ENCODE results near the gene SGCA. TPM values are rescaled to one million over a fixed set of nuclear protein-coding genes. Genes with fewer than 3 reads are reported as not detected.
A peak's percentile ranks its signal among the peaks of the same experiment; 100 is the strongest.

Gene SGCA
- total RNA-seq, 2 donors from 2014 or later = 0.51 to 2.6 TPM

- no peaks in the 10 kb centered on the region for H3K36me3 ChIP-seq (ENCODE audit: control insufficient read depth, insufficient read depth, low read length)
- peak within 1 kb of the TSS; percentile 68 for H3K4me3 Mint-ChIP-seq
- H3K27ac ChIP-seq (ENCODE audit: low read depth, low read length) = peak within 1 kb of the TSS; percentile 73
- peaks cover 5% of the 10 kb centered on the region for H3K27me3 Mint-ChIP-seq (ENCODE audit: insufficient read depth)
- no peaks in the 10 kb centered on the region for H3K27me3 ChIP-seq (ENCODE audit: control insufficient read depth, insufficient read depth, low read length, poor library complexity, severe bottlenecking)
- WGBS, 2 experiments (ENCODE audit: insufficient coverage in 1 of 2, insufficient read length in 1 of 2) = 0 to 1% methylated on average over 18 to 69 of the region's 69 CpGs
- no peak for DNase-seq
- peaks cover 21% of the 10 kb centered on the region for H3K4me1 Mint-ChIP-seq
- no peaks in the 10 kb centered on the region for H3K36me3 Mint-ChIP-seq (ENCODE audit: low read depth)
- peak within 1 kb of the TSS; percentile 91 for H3K27ac Mint-ChIP-seq
- H3K9me3 Mint-ChIP-seq = no peaks in the 10 kb centered on the region
- TF ChIP-seq, protein P1, sequence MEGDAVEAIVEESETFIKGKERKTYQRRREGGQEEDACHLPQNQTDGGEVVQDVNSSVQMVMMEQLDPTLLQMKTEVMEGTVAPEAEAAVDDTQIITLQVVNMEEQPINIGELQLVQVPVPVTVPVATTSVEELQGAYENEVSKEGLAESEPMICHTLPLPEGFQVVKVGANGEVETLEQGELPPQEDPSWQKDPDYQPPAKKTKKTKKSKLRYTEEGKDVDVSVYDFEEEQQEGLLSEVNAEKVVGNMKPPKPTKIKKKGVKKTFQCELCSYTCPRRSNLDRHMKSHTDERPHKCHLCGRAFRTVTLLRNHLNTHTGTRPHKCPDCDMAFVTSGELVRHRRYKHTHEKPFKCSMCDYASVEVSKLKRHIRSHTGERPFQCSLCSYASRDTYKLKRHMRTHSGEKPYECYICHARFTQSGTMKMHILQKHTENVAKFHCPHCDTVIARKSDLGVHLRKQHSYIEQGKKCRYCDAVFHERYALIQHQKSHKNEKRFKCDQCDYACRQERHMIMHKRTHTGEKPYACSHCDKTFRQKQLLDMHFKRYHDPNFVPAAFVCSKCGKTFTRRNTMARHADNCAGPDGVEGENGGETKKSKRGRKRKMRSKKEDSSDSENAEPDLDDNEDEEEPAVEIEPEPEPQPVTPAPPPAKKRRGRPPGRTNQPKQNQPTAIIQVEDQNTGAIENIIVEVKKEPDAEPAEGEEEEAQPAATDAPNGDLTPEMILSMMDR (conservative IDR thresholded peaks at IDR 0.05) = no peak
- H3K4me1 ChIP-seq (ENCODE audit: control insufficient read depth, insufficient read depth, low read length) = peaks cover 13% of the 10 kb centered on the region
- H3K9ac ChIP-seq (ENCODE audit: extremely low read depth, low read length, poor library complexity, severe bottlenecking) = peak within 1 kb of the TSS; percentile 44
- H3K9me3 ChIP-seq (ENCODE audit: control insufficient read depth, low read length) = no peaks in the 10 kb centered on the region
- peak within 1 kb of the TSS; percentile 92 for H3K4me3 ChIP-seq (ENCODE audit: low read length)
Measured at GRCh38 chr17:50150354-50151040, 15.3 kb upstream of the SGCA start, which contains the start of gene PPP1R9B. Gene PPP1R9B, minus strand, starts transcription at chr17:50150677. Its CDS starts 164 bp downstream, at chr17:50150513.

DNA sequence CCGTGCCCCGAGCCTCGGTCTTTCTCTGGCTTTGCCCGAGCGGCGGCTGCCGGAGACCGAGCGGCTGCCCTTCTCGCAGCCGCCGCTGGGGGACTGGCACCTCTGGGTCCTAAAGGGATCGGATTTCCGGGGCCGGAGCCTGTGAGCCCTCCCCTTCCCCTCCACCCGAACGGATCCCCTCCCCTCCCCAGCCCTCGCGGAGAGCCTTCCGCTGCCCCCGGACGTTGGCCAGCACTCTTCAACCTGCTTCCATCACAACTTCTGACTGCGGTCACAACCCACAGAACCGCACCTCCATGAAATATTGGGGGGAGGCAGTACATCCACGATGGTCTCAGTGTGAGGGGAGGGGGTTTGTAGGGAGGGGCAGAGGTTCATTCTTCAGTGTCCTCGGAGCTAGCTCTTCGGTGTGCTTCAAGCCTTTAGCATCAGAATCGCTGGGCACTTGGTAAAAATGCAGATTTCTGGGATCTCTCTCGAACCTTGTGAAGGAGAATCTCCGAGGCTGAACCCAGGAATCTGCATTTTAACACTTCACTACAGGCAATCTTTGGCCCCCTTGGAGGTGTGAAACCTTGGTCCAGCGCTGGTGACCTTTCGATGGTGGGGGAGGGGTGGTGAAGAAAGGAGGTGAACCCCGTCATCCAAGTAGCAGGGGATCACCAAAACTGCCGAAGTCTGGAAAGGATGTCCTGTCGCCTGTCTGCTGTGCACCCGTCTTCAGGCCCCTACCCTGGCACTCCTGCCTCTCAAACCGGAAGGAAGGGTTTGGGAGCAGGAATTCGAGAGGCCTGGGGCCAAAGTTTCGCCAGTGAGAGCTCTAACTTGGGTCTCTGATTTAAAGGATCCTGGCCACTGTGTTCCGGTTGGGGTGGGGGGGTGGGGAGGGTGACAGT lies 14.5 kb upstream of the SGCA start:
- H3K27me3 ChIP-seq (ENCODE audit: control insufficient read depth, insufficient read depth, low read length, poor library complexity, severe bottlenecking) = no peaks in the 10 kb centered on the region

DNA sequence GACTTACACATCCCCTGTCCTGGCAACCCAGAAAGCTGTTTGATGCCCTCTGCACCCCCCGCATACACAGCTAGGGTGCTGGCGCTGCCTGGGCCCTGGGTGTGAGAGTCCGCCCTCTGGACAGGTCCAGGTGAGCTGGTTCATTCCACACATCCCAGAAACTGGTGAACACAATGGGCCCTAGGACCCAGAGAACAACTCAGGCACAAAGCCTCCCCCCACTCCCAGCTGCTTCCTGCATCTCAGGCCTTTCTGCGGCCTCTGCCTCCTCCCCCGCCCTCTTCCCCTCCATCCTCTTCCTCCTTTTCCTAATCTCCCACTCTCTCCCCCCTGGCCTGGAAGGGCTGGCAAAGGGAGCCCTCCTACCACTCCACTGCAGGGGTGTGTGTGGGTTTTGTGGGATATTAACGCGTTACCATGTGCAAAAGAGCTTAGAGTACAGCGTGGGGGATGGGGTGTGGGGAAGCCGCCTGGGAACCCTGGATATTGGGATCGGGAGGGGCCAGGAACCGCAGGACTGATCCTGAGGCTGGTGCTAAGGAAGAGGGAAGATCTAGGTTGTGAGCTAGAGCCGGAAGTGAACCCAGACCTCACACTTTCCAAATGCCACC lies 13.8 kb upstream of the SGCA start:
- peak overlapping the region; percentile 70 for H3K27ac ChIP-seq (ENCODE audit: low read depth, low read length)
- no peak overlapping the region for H3K9ac ChIP-seq (ENCODE audit: extremely low read depth, low read length, poor library complexity, severe bottlenecking)

More for the DNA sequence above, 14.5 kb upstream of the SGCA start:
- Mint-ChIP-seq H3K27ac (peak overlapping the region; percentile 91), H3K27me3 (ENCODE audit: insufficient read depth) (peaks cover 5% of the 10 kb centered on the region), H3K9me3 (no peaks in the 10 kb centered on the region), H3K4me3 (peak overlapping the region; percentile 68), H3K36me3 (ENCODE audit: low read depth) (no peaks in the 10 kb centered on the region), H3K4me1 (peaks cover 21% of the 10 kb centered on the region)
- H3K4me3 ChIP-seq (ENCODE audit: low read length) = peak overlapping the region; percentile 92
- peak overlapping the region; percentile 73 for H3K27ac ChIP-seq (ENCODE audit: low read depth, low read length)
- TF ChIP-seq, protein P1 (conservative IDR thresholded peaks at IDR 0.05) = peak; percentile 77
- peak; percentile 99 for DNase-seq
- H3K4me1 ChIP-seq (ENCODE audit: control insufficient read depth, insufficient read depth, low read length) = peaks cover 13% of the 10 kb centered on the region
- H3K9ac ChIP-seq (ENCODE audit: extremely low read depth, low read length, poor library complexity, severe bottlenecking) = no peak overlapping the region
- 2 to 3% methylated on average over 10 to 40 of the region's 40 CpGs for WGBS, 2 experiments (ENCODE audit: insufficient coverage in 1 of 2, insufficient read length in 1 of 2)
- no peaks in the 10 kb centered on the region for H3K9me3 ChIP-seq (ENCODE audit: control insufficient read depth, low read length)
- no peaks in the 10 kb centered on the region for H3K36me3 ChIP-seq (ENCODE audit: control insufficient read depth, insufficient read depth, low read length)

More for the DNA sequence above, 13.8 kb upstream of the SGCA start:
- Histone ChIP-seq H3K4me1 (ENCODE audit: control insufficient read depth, insufficient read depth, low read length) (peaks cover 13% of the 10 kb centered on the region), H3K36me3 (ENCODE audit: control insufficient read depth, insufficient read depth, low read length) (no peaks in the 10 kb centered on the region), H3K4me3 (ENCODE audit: low read length) (peak overlapping the region; percentile 76), H3K27me3 (ENCODE audit: control insufficient read depth, insufficient read depth, low read length, poor library complexity, severe bottlenecking) (no peaks in the 10 kb centered on the region), H3K9me3 (ENCODE audit: control insufficient read depth, low read length) (no peaks in the 10 kb centered on the region)
- Mint-ChIP-seq H3K27me3 (ENCODE audit: insufficient read depth) (peaks cover 5% of the 10 kb centered on the region), H3K27ac (peak overlapping the region; percentile 83), H3K4me3 (peak overlapping the region; percentile 68), H3K9me3 (no peaks in the 10 kb centered on the region), H3K36me3 (ENCODE audit: low read depth) (no peaks in the 10 kb centered on the region), H3K4me1 (peaks cover 18% of the 10 kb centered on the region)
- peak; percentile 98 for DNase-seq
- 6 to 9% methylated on average over 8 to 12 of the region's 12 CpGs for WGBS, 2 experiments (ENCODE audit: insufficient coverage in 1 of 2, insufficient read length in 1 of 2)
- TF ChIP-seq, protein P1 (conservative IDR thresholded peaks at IDR 0.05) = no peak

Data from endodermal cell (in vitro differentiated cells).